ENCODE data around the gene PTPN9.

Gene PTPN9

DNA sequence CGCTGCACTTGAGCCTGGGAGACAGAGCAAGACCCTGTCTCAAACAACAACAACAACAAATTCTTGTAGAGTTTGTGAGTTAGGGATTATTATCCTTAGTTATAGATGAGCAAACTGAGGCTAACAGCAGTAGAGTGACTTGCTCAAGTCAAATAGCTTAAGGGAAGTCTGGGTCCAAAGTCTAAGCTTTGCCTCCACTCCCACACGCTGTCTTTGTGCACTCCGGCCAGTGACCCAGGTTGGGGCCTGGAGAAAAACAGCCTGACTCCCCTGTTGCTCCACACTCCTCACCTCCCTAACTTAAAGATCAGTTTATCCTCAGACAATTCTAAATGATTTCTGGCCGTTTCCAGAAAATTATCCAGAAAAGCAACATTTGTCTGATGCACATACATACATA is 118.5 kb downstream of the PTPN9 start:
- TF ChIP-seq PATZ1 (CRISPR knock-in tag; IDR thresholded peaks at IDR 0.05; ENCODE audit: borderline replicate concordance) (no peak), ESRRG (CRISPR knock-in tag; IDR thresholded peaks at IDR 0.05) (no peak)
- TF ChIP-seq, protein P1, sequence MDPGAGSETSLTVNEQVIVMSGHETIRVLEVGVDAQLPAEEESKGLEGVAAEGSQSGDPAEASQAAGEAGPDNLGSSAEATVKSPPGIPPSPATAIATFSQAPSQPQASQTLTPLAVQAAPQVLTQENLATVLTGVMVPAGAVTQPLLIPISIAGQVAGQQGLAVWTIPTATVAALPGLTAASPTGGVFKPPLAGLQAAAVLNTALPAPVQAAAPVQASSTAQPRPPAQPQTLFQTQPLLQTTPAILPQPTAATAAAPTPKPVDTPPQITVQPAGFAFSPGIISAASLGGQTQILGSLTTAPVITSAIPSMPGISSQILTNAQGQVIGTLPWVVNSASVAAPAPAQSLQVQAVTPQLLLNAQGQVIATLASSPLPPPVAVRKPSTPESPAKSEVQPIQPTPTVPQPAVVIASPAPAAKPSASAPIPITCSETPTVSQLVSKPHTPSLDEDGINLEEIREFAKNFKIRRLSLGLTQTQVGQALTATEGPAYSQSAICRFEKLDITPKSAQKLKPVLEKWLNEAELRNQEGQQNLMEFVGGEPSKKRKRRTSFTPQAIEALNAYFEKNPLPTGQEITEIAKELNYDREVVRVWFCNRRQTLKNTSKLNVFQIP (CRISPR knock-in tag; IDR thresholded peaks at IDR 0.05; ENCODE audit: borderline replicate concordance, low read depth), result no peak
- no peak for ATAC-seq

- no peak for ATAC-seq
- TF ChIP-seq TCF4 (CRISPR knock-in tag; IDR thresholded peaks at IDR 0.05; ENCODE audit: borderline replicate concordance), result no peak
- no peak for TF ChIP-seq ZNF70 (CRISPR knock-in tag; IDR thresholded peaks at IDR 0.05)
- TF ChIP-seq ZNF8 (CRISPR knock-in tag; IDR thresholded peaks at IDR 0.05), result no peak
- TF ChIP-seq CSDC2 (CRISPR knock-in tag; IDR thresholded peaks at IDR 0.05), result no peak
- TF ChIP-seq PATZ1 (CRISPR knock-in tag; IDR thresholded peaks at IDR 0.05; ENCODE audit: borderline replicate concordance), result no peak
- TF ChIP-seq PPARA (CRISPR knock-in tag; IDR thresholded peaks at IDR 0.05; ENCODE audit: borderline replicate concordance), result no peak
- no peak for TF ChIP-seq GLIS3 (CRISPR knock-in tag; IDR thresholded peaks at IDR 0.05)
- no peak for TF ChIP-seq TOX (CRISPR knock-in tag; IDR thresholded peaks at IDR 0.05; ENCODE audit: borderline replicate concordance)
- no peak for TF ChIP-seq RARB (CRISPR knock-in tag; IDR thresholded peaks at IDR 0.05)
- TF ChIP-seq, protein P1 (CRISPR knock-in tag; IDR thresholded peaks at IDR 0.05; ENCODE audit: borderline replicate concordance, low read depth), result no peak
- no peak for TF ChIP-seq ZFP30 (CRISPR knock-in tag; IDR thresholded peaks at IDR 0.05)
- no peak for TF ChIP-seq CREB5 (CRISPR knock-in tag; IDR thresholded peaks at IDR 0.05; ENCODE audit: low read depth)
- TF ChIP-seq, protein P2, sequence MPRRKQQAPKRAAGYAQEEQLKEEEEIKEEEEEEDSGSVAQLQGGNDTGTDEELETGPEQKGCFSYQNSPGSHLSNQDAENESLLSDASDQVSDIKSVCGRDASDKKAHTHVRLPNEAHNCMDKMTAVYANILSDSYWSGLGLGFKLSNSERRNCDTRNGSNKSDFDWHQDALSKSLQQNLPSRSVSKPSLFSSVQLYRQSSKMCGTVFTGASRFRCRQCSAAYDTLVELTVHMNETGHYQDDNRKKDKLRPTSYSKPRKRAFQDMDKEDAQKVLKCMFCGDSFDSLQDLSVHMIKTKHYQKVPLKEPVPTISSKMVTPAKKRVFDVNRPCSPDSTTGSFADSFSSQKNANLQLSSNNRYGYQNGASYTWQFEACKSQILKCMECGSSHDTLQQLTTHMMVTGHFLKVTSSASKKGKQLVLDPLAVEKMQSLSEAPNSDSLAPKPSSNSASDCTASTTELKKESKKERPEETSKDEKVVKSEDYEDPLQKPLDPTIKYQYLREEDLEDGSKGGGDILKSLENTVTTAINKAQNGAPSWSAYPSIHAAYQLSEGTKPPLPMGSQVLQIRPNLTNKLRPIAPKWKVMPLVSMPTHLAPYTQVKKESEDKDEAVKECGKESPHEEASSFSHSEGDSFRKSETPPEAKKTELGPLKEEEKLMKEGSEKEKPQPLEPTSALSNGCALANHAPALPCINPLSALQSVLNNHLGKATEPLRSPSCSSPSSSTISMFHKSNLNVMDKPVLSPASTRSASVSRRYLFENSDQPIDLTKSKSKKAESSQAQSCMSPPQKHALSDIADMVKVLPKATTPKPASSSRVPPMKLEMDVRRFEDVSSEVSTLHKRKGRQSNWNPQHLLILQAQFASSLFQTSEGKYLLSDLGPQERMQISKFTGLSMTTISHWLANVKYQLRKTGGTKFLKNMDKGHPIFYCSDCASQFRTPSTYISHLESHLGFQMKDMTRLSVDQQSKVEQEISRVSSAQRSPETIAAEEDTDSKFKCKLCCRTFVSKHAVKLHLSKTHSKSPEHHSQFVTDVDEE (CRISPR knock-in tag; IDR thresholded peaks at IDR 0.05), result no peak
- no peak for TF ChIP-seq ZNF565 (CRISPR knock-in tag; conservative IDR thresholded peaks at IDR 0.05; ENCODE audit: low read depth)
- no peak for TF ChIP-seq ZFP3 (CRISPR knock-in tag; IDR thresholded peaks at IDR 0.05)
- no peak for TF ChIP-seq ESRRG (CRISPR knock-in tag; IDR thresholded peaks at IDR 0.05)
- TF ChIP-seq ZC3H10 (CRISPR knock-in tag; IDR thresholded peaks at IDR 0.05), result no peak
Observed at GRCh38 chr15:75459581-75459980, 119.5 kb downstream of the PTPN9 start.

DNA sequence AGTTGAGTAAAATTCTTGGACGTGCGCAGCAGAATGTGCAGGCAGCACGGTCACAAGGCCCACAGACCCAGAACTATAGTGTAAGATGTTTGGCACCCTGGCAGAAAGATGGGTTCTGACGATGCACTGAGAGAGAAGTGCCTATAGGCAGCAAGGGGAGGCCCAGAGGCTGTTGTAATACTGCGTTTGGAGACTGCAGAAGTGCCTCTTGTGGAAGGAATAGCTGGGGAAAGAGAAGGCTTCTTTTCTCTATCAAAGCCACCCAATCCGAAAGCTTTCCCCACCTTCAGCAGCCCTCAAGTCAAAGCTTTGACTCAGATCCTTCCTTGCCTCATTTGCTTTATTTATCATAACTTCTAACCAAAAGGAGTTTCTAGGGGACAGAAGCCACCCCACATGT is 122.4 kb downstream of the PTPN9 start:
- ATAC-seq, result no peak
- no peak for TF ChIP-seq ZNF8 (CRISPR knock-in tag; IDR thresholded peaks at IDR 0.05)
- TF ChIP-seq ZNF565 (CRISPR knock-in tag; conservative IDR thresholded peaks at IDR 0.05; ENCODE audit: low read depth), result no peak
- no peak for TF ChIP-seq ZFP30 (CRISPR knock-in tag; IDR thresholded peaks at IDR 0.05)
- no peak for TF ChIP-seq ARNTL (CRISPR knock-in tag; IDR thresholded peaks at IDR 0.05; ENCODE audit: borderline replicate concordance, low read depth)
- TF ChIP-seq CSRNP3 (CRISPR knock-in tag; IDR thresholded peaks at IDR 0.05), result no peak
- no peak for TF ChIP-seq CREB5 (CRISPR knock-in tag; IDR thresholded peaks at IDR 0.05; ENCODE audit: low read depth)
- no peak for TF ChIP-seq PPARA (CRISPR knock-in tag; IDR thresholded peaks at IDR 0.05; ENCODE audit: borderline replicate concordance)
- no peak for TF ChIP-seq GLIS3 (CRISPR knock-in tag; IDR thresholded peaks at IDR 0.05)
- TF ChIP-seq, protein P1 (CRISPR knock-in tag; IDR thresholded peaks at IDR 0.05; ENCODE audit: borderline replicate concordance, low read depth), result no peak
- no peak for TF ChIP-seq TCF4 (CRISPR knock-in tag; IDR thresholded peaks at IDR 0.05; ENCODE audit: borderline replicate concordance)
- TF ChIP-seq CSDC2 (CRISPR knock-in tag; IDR thresholded peaks at IDR 0.05), result no peak
- TF ChIP-seq ISL1 (CRISPR knock-in tag; IDR thresholded peaks at IDR 0.05), result no peak
- TF ChIP-seq RARB (CRISPR knock-in tag; IDR thresholded peaks at IDR 0.05), result no peak
- TF ChIP-seq ZNF70 (CRISPR knock-in tag; IDR thresholded peaks at IDR 0.05), result no peak

All from SK-N-SH treated with all-trans-retinoic acid at 6 μM for 48 hours (cell line).